COLO668 (cell line): ENCODE measurements around the gene WWTR1.

Experiments
- DNase-seq: peaks from one replicate; lab custom pipeline; 2025; ENCODE audit not compliant: unreplicated experiment; lab: John Stamatoyannopoulos, UW

Gene WWTR1

GRCh38 chr3:149474250-149474817, 183.5 kb downstream of the WWTR1 start, which contains the start of gene TM4SF4:
Gene TM4SF4, plus strand, starts transcription at chr3:149474697. Its CDS starts 181 bp downstream, at chr3:149474878.
- no peak for DNase-seq

- no peak for DNase-seq
Measured at GRCh38 chr3:149473357-149474249, 184.2 kb downstream of the WWTR1 start.

DNA sequence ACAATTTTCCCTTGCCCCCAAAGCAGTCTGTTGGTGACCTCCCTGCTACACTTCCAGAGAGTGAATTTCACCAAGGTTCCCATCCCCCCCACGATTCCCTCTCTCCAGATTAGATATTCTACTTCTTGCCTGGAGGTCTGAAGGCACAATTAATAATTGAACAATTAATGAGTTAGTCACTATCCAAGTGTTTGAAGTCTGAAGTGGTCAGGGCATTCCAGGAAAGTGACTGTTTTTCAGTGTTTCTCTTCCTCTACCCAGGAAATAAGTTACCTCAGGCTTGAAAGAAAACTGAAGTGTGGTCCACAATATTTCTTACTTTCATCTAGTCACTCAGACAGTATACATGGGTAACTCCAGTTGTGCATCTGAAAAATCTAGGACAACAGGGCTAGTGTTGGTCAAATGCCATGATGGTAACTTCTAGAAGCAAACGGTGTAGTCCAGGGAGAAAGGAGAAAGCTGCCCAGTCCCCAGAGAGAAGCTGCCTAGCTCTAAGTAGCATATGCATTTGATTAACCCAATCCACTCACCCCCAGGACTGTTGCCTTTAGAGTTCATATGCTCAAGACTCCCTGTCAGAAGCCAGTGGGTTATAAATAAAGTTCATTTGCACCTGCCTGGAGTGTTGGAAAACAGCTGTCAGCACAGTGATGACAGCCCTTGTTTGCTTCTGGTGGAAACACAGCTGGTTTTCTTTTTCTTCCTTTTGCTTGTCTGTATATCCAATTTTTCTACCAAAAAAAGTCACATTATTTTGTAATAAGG, 185.6 kb downstream of the WWTR1 start:
- DNase-seq, result peak; percentile 10

DNA sequence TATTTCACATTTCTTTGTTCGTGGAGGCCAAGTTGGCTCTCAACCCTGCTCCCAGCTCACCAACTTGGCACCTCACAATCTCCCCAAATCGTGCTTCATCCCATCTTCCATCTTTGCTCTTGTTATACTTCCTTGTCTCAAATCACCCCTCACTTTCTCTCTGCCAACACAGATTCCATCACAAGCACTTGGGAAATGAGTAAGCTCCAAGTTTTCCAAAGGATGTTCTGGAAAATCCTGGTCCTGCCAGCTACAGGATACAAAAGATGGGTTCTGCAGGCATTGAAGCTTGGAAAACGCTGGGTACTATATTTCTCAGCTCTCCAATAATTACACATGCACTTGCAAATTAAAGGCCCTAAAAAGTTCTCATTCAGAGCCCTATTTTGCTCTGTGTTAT, 187.4 kb downstream of the WWTR1 start:
- DNase-seq, result no peak

DNA sequence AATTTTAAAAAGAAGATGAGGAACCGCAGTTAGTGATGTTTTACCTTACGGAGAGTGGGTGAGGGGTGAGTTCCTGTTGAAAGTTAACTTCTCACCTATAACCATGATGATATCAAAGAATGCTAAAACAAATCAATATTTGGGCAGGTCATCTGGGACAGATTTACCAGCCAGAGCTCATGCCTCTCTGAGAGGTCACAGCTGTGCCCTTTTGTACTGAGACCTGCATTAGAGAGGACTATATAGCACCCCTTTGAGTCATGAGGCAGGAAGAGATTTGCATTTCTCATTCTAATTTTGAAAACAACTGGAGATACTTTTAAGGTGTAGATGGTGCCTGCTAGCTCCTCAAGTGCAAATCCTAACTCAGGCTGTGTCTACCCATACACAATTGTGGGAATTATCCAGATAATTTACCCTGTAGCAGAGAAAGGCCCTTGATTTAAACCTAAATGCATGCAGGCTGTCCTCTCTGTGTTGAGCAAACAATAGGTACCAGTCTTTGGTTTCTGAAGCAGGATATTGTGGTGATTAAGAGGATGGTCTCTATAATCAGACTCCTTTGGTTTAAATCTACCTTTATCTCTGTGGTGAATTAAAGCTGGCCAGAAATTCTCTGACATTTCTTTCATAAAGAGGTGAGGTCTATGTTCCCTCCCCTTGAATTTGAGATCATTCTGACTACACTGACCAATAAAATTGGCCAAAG, 189.2 kb downstream of the WWTR1 start:
- DNase-seq, result no peak
